Measurements from ENCODE around the gene MAS1.
"Not testable (repeated sequence)": the region's sequence is repeated elsewhere in the genome, so short reads cannot be mapped to it uniquely, and the experiment has no call there.

The MAS1 gene

DNA sequence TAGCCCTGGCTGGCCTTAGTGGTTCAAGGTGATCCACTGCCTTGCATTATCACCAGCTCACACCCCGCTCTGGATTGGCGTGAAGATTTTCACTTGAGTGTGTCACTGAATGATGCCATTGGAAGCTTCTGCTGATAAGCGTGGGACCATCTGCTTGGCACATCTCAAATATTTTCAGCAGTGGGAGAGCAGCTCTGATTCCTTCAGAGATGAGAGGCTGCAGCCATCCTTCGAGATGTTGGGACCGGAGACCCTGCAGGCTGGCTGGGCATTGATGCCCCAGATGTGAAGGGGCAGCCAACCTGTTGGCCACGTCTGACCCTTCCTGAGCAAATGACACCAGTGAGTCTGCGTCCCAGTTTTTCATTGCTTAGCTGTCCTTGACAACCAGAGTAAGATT is at the start of gene MAS1:
TSS of gene MAS1 (plus strand) at position 197 of the 400 bp plus-strand sequence. CDS start 15,968 bp downstream, outside the sequence.
- no peak for DNase-seq (ENCODE audit: low read depth in 2 of 2)

DNA sequence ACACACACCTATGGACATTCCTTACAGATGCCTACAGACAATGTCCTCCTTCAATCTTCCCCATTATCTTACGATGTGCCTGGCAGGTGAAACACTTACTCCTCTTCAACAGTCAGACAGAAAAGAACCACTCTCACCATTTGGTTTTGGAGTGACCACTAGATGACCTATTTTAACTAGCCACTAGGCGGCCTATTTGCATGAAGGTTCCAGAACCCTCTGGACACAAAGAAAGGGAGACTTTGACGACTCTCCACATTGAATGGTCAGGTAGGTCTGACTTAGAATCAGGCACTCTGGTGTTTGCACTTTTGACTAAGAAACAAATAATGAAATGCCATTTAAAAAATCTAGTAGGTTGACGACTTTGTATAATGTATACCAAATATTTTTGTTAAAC is 48.8 kb upstream of the MAS1 start:
- DNase-seq (ENCODE audit: low read depth in 2 of 2) = no peak

DNA sequence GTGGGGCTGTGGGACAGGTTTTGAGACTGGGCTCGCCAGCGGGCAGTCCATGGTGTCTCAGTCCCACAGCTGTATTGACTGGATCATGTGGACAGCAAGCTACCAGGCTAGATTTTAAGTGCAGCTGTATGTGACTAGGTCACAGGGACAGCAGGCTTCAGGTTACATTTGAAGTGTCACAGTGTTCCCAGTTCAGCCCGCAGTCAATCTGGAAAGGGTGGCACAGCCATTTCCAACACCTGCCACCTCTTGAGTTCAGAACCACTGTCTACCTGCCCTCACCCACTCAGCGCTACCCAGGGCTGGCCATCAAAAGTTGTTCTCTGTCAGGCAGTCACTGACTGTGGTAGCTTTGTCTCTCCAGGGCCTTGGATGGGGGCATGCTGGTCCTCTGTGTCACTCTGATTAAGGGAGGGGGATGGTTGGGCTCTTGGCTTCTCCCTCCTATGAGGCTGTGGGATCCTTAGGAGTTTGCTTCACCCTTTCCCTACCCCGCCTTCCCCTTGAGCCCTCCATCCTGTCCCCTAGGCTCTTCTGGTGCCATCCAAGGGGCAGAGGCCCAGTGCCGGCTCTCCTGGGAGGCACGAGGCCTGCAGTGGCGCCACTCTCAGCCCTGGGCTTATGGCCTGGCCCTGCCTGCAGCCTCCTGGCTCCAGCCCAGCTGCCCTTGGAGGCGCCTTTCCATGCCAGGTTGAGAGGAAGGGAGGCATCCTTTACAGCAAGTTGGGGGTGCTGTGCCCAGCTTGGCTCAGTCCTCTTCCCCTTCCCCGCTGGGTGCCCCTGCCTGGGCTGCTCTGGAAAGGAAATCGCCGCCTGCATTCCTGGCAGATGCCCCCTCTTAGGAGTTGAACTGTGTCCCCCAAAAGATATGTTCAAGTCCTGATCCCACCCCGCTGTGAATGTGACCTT is 45.8 kb upstream of the MAS1 start:
- no peak for DNase-seq (ENCODE audit: low read depth in 2 of 2)

DNA sequence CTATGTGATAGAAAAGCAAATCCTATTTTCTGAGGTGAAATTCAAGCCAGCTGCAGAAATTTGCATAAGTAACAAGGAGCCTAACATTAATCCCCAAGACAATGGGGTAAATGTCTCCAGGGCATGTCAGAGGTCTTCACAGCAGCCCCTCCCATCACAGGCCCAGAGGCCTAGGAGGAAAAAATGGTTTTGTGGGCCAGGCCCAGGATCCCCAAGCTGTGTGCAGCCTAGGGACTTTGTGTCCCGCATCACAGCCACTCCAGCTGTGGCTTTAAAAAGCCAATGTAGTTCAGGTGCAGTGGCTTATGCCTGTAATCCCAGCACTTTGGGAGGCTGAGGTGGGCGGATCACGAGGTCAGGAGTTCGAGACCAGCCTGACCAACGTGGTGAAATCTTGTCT is 42.2 kb upstream of the MAS1 start:
- not testable (repeated sequence) for DNase-seq (ENCODE audit: low read depth in 2 of 2)

DNA sequence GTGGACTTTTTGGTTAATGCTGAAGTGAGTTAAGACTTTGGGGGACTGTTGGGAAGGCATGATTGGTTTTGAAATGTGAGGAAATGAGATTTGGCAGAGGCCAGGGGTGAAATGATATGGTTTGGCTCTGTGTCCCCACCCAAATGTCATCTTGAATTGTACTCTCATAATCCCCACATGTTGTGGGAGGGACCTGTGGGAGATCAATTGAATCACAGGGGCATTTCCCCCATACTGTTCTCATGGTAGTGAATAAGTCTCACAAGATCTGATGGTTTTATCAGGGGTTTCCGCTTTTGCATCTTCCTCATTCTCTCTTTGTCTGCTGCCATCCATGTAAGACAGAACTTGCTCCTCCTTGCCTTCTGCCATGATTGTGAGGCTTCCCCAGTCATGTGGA is 40.9 kb upstream of the MAS1 start:
- not testable (repeated sequence) for DNase-seq (ENCODE audit: low read depth in 2 of 2)

DNA sequence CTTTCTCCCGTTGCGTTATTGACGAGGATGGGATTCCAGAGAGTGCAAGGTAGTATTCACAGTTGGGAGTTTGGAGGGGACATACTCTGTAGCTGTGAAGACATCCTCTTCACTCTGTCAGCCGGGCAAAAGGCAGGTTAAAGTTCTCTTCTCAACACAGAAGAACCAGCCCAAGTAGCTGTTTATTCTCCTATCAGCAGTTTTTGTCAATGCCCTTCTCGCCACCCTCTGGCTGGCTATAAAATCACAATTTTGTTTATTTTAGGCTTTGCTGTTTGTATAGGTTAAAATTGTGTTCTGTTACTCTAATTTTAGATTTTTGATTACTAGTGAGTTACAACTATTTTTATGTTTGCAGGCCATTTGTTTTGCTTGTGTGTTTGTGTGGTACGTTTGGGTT is 37.9 kb upstream of the MAS1 start:
- no peak for DNase-seq (ENCODE audit: low read depth in 2 of 2)

DNA sequence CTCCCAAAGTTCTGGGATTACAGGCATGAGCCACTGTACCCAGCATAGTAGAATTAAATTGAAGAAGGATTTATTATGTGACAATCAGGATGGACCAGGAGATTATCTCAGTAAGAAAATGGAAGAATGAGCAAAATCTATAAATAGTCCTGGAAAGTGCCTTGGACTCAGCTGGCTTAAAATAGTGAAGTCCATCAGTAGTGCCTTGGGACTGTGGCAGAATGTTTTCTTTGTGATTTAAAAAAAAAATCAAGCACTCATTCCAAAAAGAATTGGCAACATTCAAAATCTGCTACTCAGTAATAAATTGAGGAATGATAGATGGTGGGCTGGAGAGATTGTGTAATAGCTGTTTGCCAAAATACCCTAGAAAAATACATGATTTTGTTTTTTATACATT is 37.0 kb upstream of the MAS1 start:
- no peak for DNase-seq (ENCODE audit: low read depth in 2 of 2)

DNA sequence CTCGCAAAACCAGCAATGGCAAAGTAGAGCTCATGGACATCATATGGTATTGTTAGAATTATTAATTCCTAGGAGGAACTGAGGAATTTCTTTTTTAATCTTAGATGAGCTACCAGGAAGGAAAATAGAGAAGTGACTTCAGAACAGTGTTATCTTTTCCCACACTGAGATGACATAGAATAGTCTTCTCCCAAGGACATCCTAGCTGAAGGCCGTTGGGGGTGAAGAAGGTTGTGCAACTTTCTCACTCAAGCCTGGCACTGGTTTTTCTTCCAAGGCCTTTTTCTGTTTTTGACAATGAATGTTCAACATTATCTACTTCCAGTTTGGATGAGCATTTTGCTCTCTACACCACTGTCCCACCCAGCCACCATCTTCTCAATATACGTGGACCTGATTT is 35.8 kb upstream of the MAS1 start:
- no peak for DNase-seq (ENCODE audit: low read depth in 2 of 2)

DNA sequence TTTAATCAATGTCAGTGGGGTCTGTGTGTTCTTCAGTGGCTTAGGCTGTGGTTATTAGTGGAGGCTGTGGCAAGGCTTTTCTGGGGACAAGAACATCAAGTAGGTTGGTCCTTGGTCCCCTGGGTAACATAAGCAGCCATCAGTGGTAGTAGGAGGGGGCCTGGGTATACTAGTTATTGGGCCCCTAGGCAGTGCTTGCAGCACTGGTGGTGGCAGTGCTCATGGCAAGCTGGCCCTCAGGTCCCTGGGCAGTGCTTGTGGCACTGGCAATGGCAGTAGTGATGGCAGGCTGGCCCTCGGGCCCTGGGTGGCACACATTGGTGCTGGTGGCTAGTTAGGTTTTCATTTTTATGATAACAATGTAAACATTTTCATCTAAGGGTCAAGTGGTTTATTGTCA is 32.5 kb upstream of the MAS1 start:
- DNase-seq (ENCODE audit: low read depth in 2 of 2) = no peak

DNA sequence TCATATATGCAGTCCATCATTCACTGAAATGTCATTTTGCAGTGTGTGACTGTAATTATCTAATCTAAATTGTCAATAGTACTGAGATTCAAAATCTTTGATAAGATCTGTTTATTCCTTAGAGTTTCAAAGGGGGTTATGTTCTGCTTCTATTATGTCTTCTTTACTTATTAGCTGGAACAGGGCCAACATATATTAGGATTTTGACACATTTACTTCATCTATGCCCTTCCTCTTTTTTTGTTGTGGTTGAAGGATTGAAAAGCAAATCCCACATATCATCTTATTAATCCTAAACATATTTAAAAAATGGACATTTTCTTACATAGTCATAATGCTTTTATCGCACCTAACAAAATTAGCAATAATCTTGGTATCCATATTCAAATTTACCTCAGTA is 30.3 kb upstream of the MAS1 start:
- no peak for DNase-seq (ENCODE audit: low read depth in 2 of 2)

DNA sequence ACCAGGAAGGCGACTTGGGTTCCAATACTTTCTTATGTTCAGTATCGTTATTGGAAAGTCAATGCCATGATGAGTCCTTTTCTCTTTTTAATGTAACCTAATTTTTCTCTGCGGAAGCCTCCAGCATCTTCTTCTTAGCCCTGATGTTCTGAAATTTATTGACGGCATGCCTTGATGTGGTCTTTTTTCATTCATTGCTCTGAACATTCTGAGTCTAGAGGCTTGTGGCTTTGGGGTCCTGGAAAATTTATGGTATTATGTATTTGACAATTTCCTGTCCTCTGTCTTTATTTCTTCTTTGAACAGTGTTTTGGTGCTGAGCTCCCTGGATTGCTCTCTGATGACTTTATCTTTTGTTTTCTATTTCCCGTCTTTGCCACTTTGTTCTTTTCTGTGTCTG is 28.7 kb upstream of the MAS1 start:
- DNase-seq (ENCODE audit: low read depth in 2 of 2) = no peak

DNA sequence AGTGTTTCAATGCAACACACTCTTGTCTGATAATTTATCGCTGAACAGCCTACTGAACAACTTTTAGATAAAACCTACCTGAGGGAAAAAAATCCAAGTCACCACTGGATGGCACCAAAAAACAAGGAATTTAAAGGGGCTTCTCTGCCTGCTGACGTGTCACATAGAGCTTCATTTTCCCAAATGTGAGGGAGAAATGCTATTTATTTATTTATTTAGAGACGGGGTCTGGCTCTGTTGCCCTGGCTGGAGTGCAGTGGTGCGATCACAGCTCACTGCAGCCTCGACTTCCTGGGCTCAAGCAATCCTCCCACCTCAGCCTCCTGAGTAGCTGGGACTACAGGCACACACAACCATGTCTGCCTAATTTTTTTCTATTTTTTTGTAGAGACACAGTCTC is 27.4 kb upstream of the MAS1 start:
- not testable (repeated sequence) for DNase-seq (ENCODE audit: low read depth in 2 of 2)

DNA sequence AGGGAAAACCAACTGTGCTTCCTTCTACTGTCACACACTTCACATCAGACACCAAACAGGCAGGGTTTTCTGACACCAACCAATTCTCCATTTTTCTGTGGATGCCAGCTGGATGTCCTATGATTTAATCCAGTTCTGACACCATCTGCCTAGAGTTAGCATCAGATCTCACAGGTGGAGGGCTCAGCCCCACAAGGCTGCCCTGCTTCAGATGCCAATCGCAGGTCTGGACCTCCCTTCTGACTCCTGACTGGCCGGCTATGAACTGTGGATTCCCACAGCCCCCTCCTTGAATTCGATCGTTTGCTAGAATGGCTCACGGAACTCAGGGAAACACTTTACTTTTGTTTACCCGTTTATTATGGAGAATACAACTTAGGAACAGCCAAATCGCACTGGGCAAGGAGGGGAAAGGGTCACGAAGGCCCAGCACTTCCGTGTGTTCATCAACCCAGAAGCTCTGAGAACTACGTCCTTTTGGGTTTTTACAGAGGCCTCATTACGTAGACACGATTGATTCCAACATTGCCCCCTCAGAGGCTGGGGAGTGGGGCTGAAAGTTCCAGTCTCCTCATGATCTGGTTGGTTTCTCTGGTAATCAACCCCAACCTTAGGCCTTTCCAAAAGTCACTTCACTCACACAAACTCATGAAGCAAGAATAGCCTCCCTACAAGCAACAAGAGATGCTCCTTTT is 25.4 kb upstream of the MAS1 start:
- DNase-seq (ENCODE audit: low read depth in 2 of 2) = no peak

DNA sequence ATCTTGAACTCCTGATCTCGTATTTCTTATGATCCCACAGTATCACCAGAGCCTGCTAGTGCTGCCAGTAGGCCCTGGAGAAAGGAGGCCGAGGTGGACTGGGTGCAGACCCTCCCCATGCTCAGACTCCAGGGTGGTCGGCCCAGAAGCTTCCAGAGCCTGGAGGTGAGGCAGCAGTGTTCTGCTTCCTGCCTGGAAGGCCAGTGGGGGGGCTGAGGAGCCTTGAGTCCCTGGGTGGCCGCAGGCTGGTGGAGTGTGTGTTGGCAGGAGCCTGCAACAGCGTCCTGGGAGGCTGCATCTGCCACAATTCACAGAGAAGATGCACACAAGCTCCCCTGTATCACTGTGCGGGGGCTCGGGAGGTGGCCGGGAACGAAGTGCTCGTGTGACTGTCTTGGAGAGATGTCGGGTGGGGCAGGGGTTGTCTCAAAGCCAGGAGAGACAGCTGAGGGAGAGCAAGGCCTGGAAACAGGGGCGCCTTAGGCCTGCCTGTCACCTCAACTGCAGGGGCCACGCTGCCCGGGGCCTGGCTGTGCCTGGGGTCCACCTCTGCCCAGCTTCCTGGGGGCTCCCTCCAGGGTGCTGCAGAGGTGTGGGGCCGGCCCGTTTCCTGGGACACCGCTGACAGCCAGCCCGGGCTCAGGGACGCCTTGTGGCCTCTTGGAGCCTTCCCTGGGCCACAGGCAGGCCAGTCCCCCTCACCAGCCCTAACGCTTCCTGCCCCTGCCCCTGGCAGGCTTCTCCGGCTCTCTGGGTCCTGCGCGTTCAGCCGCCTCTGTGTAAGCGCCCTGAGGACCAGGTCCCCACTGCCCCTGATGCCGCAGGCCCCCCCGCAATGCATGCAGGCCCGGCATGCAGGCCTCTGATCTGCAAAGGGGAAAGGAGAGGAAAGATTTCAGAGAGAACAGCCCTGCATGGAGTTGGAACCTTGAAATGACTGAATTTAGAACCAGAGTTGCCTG is 24.2 kb upstream of the MAS1 start:
- no peak for DNase-seq (ENCODE audit: low read depth in 2 of 2)

DNA sequence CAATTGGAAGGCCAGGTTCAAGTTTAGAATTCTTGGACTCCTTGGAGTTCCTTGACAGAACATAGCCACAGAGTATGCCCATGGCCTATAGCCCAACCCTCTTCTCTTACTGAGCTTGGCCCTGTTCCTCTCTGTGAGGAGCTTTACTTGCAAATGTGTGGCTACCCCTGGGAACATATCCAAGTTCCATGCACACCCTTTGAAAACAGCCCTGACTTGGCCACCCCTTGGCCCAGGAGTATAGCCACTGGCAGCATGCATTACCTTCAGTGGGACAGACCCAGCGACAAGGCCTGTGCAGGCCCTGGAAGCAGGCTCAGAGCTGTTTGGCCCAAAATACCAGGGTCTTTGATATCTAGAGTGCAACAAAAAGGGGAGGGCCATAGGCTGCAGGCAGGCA is 19.5 kb upstream of the MAS1 start:
- DNase-seq (ENCODE audit: low read depth in 2 of 2) = no peak

DNA sequence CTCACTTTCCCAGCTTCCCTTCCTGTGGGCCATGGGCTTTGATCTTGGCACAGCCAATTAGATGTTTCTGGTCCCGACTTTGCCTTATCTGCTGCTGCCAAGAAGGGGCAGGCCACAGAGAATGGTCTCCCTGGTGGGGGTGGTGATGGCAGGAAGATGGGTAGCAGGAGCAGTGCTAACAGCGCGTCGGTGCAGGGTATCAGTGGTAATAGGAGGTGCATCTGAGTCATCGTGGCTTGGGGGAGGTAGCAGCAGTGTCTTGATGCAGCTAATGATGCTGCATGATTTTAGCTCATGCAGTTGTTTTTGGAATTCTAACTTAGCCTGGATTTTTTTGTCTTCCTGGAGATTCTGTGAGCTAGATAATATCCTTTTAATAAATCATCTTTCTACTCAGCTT is 18.9 kb upstream of the MAS1 start:
- DNase-seq (ENCODE audit: low read depth in 2 of 2) = peak; percentile 8 to 11

DNA sequence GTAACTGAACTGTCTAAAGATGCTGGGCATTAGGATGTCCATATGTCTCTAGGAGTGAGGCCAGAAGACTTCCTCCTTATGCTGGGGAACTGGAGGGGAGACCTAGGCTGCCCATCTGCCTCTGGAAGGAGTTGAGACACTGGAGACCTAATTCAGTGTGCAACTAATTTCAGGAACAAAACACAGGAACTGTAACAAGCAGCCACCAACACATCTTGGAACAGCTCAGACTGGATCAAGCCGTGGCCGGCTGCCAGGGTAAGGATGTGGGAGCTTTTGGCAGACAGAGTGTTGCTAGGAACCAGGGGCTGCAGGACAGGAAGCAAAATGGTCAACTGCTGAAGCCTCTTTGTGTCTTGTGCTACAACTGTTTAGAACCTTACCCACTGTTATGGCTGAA is 16.4 kb upstream of the MAS1 start:
- DNase-seq (ENCODE audit: low read depth in 2 of 2) = no peak

DNA sequence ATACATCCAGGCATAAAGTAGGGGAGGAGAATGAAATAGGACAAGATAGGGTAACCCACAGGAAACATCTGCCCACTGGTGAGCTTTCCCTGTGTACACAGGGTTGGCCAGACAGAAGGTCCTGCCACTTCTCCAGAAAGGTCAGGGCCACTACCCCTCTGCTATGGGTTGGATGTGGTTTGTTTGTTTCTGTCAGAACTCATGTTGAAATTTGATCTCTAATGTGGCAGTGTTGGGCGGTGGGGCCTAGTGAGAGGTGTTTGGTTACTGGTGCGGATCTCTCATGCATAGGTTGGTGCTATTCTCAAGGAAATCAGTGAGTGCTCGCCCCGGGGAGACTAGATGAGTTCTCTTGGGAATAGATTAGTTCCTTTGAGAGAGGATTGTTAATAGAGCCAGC is 15.6 kb upstream of the MAS1 start:
- no peak for DNase-seq (ENCODE audit: low read depth in 2 of 2)

DNA sequence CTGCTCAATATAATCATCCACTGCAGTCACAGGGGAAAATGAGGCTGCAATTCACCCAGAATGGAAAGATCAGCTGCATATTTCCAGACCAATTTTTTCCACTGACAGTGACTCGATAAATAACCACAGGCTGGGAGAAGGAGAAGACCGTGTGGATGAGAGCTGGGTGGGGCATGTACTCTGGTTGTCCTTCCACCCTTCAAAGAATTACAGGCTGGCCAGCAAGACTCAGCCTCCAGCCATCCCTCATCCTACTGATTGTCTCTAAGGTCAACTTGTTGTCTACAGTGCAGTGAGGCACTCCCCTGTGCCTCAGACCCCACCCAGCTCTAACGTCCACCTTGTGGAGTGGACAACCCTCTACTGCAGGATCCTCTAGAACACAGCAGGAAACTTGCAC is 14.5 kb upstream of the MAS1 start:
- DNase-seq (ENCODE audit: low read depth in 2 of 2) = no peak

DNA sequence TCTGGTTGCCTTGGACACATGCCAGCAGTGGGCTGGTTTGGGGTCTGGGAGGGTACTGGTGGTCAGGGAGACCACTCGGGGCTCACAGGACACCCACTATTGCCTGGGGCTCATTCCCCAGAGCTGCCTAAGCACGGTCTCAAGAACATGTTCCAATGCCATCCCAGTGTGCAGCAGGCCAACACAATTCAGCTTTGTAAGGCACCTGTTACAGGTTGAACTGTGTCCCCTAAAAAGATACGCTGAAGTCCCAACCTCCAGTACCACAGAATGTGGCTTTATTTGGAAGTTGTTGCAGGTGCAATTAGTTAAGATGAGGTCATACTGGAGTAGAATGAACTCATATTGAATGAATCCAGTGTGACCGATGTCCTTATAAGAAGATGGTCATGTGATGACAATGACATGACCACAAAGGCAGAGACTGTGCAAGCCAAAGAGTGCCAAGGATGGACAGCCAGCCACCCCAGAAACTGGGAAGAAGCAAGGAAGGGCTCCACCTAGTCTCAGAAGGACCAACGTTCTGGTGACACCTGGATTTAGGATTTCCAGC is 13.5 kb upstream of the MAS1 start:
- no peak for DNase-seq (ENCODE audit: low read depth in 2 of 2)

DNA sequence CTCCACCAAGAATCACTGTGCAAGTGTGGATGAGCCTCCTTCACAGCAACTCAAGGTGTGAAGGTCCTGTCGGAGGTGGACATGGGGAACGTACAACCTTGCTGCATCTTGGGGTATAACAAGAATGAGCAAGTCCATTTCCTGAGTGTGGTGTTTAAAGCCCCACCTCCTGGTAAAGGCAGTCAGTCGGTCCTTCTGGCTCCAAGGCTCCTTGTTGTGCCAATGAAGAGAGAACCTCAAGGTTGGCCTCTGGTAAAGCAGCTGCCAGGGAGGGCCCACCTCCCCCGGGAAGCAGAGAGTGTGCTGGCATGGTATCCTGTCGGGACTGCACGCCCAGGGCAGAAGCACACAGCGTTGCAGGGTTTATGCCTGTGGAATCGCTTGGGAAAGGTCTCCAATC is 12.4 kb upstream of the MAS1 start:
- DNase-seq (ENCODE audit: low read depth in 2 of 2) = no peak

DNA sequence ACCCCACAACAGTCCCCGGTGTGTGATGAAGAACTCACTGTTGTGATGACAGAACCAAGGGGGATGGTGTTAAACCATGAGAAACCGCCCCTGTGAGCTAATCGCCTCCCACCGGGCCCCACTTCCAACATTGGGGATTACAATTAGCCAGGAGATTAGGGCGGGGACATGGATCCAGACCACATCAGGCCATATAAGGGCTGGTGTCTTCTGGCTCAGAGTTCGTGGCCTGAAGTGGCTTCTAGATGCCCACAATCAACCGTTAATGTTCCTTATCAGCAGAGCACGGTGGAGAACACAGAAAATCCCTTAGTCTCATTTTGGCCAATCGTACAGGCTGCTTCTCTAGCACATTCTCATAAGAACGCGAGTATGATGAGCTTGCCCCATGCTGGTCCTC is 10.9 kb upstream of the MAS1 start:
- no peak for DNase-seq (ENCODE audit: low read depth in 2 of 2)

All from stimulated activated CD8-positive, alpha-beta memory T cell treated with anti-CD3 and anti-CD28 coated beads, Interleukin-15, amount 100 ng/mL, for 48 hours (primary cell).